GM18951 (cell line): ENCODE data around the gene LHX3.

Experiments
- POLR2A ChIP-seq: IDR thresholded peaks from 4 replicates; pipeline ENCODE4 v1.6.1; 2011; ENCODE audit warnings: mild to moderate bottlenecking; ENCODE audit not compliant: insufficient read length, insufficient read depth; ENCODE audit errors: extremely low read depth
- in situ Hi-C: fragments of 300-500 bp; cut with MboI; formaldehyde crosslinking; loops from one replicate; pipeline ENCODE4 v1.12.0; 2022; ENCODE audit warnings: low sequenced_read_pairs, mixed read lengths, inconsistent platforms; ENCODE audit not compliant: unreplicated experiment

LHX3 gene

GRCh38 chr9:136171801-136172411 lies 33.0 kb downstream of the LHX3 start:
- no peak for TF ChIP-seq POLR2A

DNA sequence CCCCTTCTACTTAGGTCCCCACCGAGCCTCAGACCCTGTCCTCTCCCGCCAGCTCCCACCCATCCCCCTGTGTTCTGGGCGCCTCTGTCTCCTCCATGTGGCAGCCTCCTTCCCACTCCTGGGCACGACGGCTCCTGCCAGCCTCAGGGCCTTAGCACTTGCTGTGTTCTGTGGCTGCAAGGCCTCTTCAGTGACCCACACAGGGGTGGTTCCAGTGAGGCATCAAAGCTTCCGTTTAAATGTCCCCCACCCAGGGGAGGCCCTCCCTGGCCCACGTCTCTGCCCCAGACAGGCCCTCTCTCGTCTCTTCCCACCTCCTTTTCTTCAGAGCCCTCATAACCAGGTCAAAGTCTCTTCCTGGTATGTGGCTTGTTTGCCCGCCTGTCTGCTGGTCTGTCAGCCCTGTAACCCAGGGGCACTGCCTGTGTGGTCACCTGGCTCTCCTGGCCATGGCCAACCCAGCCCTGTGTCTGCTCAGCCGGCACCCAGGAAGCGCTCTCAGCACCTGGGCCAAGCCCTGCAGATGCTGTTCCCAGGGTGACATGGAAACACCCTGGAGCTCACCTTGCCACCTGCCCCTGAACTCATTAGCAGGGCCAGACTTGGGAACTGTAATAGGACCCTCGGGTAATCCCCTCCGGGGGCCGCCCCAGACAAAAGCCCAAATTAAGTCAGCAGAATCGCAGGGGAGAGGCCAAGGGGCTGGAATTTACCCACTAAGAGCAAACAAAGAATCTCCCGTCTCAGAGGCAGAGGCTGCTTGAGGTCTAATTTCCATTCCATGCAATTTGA lies 33.7 kb downstream of the LHX3 start:
- no peak for TF ChIP-seq POLR2A
- in situ Hi-C loops = loop anchor here (25.0 kb wide), 1 partner anchor 91 kb away; no protein-coding TSS in a partner anchor

More at GRCh38 chr9:136171801-136172411, 33.0 kb downstream of the LHX3 start:
- in situ Hi-C loops = loop anchor here (25.0 kb wide), 1 partner anchor 90 kb away; no protein-coding TSS in a partner anchor

- in situ Hi-C loops = loop anchor here (25.0 kb wide), 1 partner anchor 92 kb away; no protein-coding TSS in a partner anchor
- TF ChIP-seq POLR2A = no peak
Measured at GRCh38 chr9:136170006-136170901, 34.7 kb downstream of the LHX3 start.

DNA sequence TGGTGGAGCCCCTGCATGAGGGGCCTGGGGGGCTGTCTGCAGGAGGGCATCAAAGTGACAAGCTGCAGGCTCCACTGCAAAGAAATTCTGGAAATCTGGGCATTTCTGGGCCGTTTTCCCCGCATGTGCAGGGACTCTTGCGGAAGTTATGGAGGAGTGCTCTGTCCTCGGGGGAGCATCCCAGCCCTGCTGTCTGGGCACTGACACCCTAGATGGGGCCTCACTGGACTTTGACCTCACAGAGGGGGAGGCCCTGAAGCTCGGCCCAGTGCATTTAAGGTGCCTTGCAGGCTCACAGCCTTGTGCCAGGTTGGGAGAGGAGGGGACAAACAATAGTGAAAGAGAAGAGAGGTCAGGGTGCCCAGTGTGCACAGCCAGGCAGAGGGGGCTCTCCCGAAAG lies 35.4 kb downstream of the LHX3 start:
- TF ChIP-seq POLR2A = no peak
- in situ Hi-C loops = loop anchor here (25.0 kb wide), 1 partner anchor 93 kb away; no protein-coding TSS in a partner anchor

DNA sequence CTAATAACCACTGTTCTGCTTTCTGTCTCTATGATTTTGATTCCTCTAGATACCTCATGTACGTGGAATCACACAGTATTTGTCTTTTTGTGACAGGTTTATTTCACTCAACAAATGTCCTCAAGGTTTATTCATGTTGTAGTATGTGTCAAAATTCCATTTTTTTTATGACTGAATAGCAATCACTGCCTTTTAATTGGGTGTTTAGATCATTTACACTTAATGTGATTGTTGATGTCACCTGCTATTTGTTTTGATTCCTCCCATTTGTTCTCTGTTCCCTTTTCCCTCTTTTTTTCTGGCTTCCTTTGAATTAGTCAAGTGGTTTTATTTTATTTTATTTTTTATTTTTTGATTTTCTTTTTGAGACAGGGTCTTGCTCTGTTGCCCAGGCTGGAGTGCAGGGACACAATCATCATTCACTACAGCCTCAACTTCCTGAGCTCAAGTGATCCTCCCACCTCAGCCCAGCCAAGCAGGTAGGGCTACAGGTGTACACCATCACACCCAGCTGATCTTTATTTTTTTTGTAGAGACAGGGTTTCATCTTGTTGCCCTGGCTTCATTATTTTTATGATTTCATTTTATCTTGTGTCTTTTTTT lies 41.6 kb downstream of the LHX3 start:
- no peak for TF ChIP-seq POLR2A
- in situ Hi-C loops = loop anchor here (25.0 kb wide), 1 partner anchor 99 kb away; no protein-coding TSS in a partner anchor

DNA sequence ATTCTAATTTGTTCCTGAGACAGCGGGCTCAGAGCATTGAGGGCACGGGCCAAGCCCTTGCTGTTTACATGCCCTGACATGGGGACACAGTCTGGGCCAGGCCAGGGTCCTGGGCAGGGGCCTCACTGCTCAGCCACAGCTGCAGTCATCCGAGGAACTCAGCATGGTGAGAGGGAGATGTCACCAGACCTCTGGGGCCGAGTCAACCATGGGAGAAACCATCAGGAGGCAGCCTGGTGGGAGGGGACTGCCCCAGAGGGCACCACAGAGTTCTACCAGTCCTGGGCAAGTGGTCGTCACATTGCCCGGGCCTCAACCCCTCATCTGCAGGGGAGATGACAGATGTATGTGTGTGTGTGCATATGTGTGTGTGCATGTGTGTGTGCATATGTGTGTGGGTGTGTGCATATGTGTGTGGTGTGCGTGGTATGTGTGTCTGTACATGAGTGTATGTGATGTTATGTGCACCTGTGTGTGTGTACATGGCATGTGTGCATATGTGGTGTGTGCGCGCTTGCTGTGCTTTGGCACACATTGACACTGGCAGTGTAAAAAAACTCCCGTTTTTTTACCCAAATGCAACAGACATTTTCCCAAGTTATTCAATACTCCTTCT lies 43.8 kb downstream of the LHX3 start:
- no peak for TF ChIP-seq POLR2A
- in situ Hi-C loops = loop anchor here (25.0 kb wide), 1 partner anchor 101 kb away; no protein-coding TSS in a partner anchor

- in situ Hi-C loops = loop anchor here (25.0 kb wide), 1 partner anchor 102 kb away; no protein-coding TSS in a partner anchor
Measured at GRCh38 chr9:136160381-136160841, 44.5 kb downstream of the LHX3 start.

GRCh38 chr9:136159851-136160250 lies 45.1 kb downstream of the LHX3 start:
- TF ChIP-seq POLR2A = no peak
- in situ Hi-C loops = loop anchor here (25.0 kb wide), 1 partner anchor 102 kb away; no protein-coding TSS in a partner anchor

More at GRCh38 chr9:136160381-136160841, 44.5 kb downstream of the LHX3 start:
- no peak for TF ChIP-seq POLR2A

GRCh38 chr9:136157477-136158265 lies 47.3 kb downstream of the LHX3 start:
- no peak for TF ChIP-seq POLR2A
- in situ Hi-C loops = loop anchor here (25.0 kb wide), 1 partner anchor 105 kb away; no protein-coding TSS in a partner anchor

DNA sequence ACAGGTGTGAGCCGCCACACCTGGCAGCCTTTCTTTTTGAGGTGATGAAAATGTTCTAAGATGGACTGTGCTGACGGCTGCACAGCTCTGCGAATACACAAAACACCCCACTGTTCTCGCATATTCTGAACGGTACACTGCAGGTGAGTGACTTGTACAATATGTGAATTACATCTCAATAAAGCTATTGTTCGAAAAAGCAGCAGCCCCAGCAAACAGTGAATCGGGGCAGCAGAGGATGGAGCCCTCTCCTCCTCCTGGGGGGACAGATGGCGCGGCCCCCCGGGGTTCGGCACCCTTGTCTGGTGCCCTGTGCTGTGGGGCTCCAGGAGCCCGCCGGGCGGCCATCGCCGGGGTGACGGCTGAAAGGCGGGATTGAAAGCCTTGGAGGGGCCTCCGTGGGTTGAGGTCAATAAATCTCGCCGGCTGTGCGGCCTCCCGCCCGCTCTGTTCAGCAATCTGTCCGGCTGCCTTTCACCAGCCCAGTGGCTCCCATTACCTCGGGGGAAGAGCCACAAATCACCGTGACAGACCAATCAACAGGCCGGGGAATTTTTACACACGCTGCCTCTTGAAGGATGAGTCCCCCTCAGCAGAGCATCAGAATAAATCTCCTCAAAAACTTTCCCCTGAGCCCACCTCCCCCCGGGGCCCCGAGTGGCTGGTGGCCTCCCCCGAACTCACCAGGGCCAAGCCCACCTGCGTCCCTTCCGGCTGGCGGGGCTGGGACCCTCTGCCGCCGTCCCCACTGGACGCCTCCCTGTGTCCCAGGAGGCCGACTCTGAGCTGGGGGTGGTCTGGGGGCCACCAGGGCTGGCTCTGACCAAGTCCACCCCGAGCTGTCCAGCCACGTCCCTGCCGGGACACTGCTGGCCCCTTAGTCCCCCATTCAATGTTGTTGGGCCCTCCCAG lies 48.5 kb downstream of the LHX3 start:
- no peak for TF ChIP-seq POLR2A
- in situ Hi-C loops = loop anchor here (25.0 kb wide), 1 partner anchor 106 kb away; no protein-coding TSS in a partner anchor
